H1 (cell line): ENCODE results near the gene ZNF625. TPM values are rescaled to one million over a fixed set of nuclear protein-coding genes. Genes with fewer than 3 reads are reported as not detected.

ENCODE experiments used
- CTCF ChIA-PET: fragments of 300-600 bp; sonication (Branson Sonifier 250); formaldehyde crosslinking; loops from one replicate; lab custom pipeline; 2021; ENCODE audit not compliant: partially characterized antibody; lab: Charles Lee
- POLR2A ChIA-PET: fragments of 300-600 bp; sonication (Branson Sonifier 250); formaldehyde crosslinking; loops from one replicate; lab custom pipeline; 2021; ENCODE audit warnings: inconsistent platforms; ENCODE audit not compliant: partially characterized antibody; lab: Charles Lee
- DNase-seq, 2 experiments: peaks; one replicate each; pipeline versions ENCODE4 v3.0.0 to v3.0.0-alpha.2; 2010 to 2022; ENCODE audit warnings: low spot score in 2 of 2, low read depth in 1 of 2, mixed read lengths in 1 of 2
- FAIRE-seq: peaks from 2 replicates; lab custom pipeline; 2011; peaks lifted over from hg19 to GRCh38; lab: Jason Lieb, UNC
- H2AFZ ChIP-seq: 2 replicates; pipeline ENCODE4 v1.8.1; 2012; ENCODE audit warnings: low read length, inconsistent platforms
- H2AK5ac ChIP-seq: 2 replicates; pipeline ENCODE4 v1.6.1; 2013; ENCODE audit warnings: low read depth, low read length
- H2BK120ac ChIP-seq: replicated peaks from 2 replicates; pipeline ENCODE3; 2013; ENCODE audit warnings: low read depth, low read length, inconsistent platforms
- H2BK12ac ChIP-seq: 2 replicates; pipeline ENCODE4 v1.6.1; 2013; ENCODE audit warnings: low read depth, low read length
- H2BK15ac ChIP-seq: 2 replicates; pipeline ENCODE4 v1.6.1; 2013; ENCODE audit warnings: low read length
- H2BK20ac ChIP-seq: 2 replicates; pipeline ENCODE4 v1.6.1; 2013; ENCODE audit warnings: low read length
- H2BK5ac ChIP-seq: 2 replicates; pipeline ENCODE4 v1.6.1; 2013; ENCODE audit warnings: low read depth, low read length
- H3K14ac ChIP-seq: 2 replicates; pipeline ENCODE4 v1.6.1; 2013; ENCODE audit warnings: inconsistent platforms; ENCODE audit not compliant: insufficient read length
- H3K18ac ChIP-seq: 2 replicates; pipeline ENCODE4 v1.6.1; 2013; ENCODE audit warnings: low read length; ENCODE audit errors: extremely low read depth
- H3K23ac ChIP-seq: 2 replicates; pipeline ENCODE4 v1.6.1; 2013; ENCODE audit warnings: inconsistent platforms; ENCODE audit not compliant: insufficient read length
- H3K23me2 ChIP-seq: 2 replicates; pipeline ENCODE4 v1.6.1; 2013; ENCODE audit warnings: low read depth, low read length
- H3K27ac ChIP-seq: 2 replicates; pipeline ENCODE4 v1.6.1; 2011; ENCODE audit warnings: low read depth, low read length, inconsistent platforms
- H3K27me3 ChIP-seq, 4 experiments: replicated peaks in 1 of 4; 1 replicate in 1 of 4; 2 replicates in 3 of 4; pipeline versions ENCODE4 v1.6.1 to v1.8.1; 2011 to 2013; ENCODE audit warnings: low read length in 3 of 4, mild to moderate bottlenecking in 3 of 4, inconsistent platforms in 2 of 4, mixed read lengths in 2 of 4, moderate library complexity in 1 of 4; ENCODE audit not compliant: control insufficient read depth in 3 of 4, insufficient read depth in 3 of 4; ENCODE audit errors: extremely low read depth in 1 of 4
- H3K36me3 ChIP-seq, 4 experiments: 2 replicates each; pipeline versions ENCODE4 v1.6.1 to v1.8.1; 2011 to 2013; ENCODE audit warnings: mild to moderate bottlenecking in 4 of 4, low read length in 3 of 4, moderate library complexity in 2 of 4, control low read depth in 1 of 4, inconsistent platforms in 1 of 4; ENCODE audit not compliant: insufficient read depth in 4 of 4, control insufficient read depth in 2 of 4
- H3K4ac ChIP-seq: replicated peaks from 2 replicates; pipeline ENCODE3; 2013; ENCODE audit warnings: low read length, low read depth, mixed read lengths, inconsistent platforms; ENCODE audit not compliant: insufficient read length
- H3K4me1 ChIP-seq, 4 experiments: replicated peaks in 1 of 4; 1 replicate in 1 of 4; 2 replicates in 3 of 4; pipeline versions ENCODE4 v1.6.1 to v1.8.1; 2011 to 2013; ENCODE audit warnings: low read length in 3 of 4, inconsistent platforms in 2 of 4, mixed read lengths in 1 of 4; ENCODE audit not compliant: insufficient read depth in 4 of 4, control insufficient read depth in 3 of 4
- H3K4me2 ChIP-seq, 2 experiments: 2 replicates each; pipeline versions ENCODE4 v1.6.1 to v1.8.1; 2011 to 2013; ENCODE audit warnings: low read depth in 2 of 2, low read length in 2 of 2, control low read depth in 1 of 2, inconsistent platforms in 1 of 2, mild to moderate bottlenecking in 1 of 2; ENCODE audit not compliant: insufficient read depth in 1 of 2
- H3K4me3 ChIP-seq, 4 experiments: fragments of 200-600, 300-600 bp in 1 of 4; sonication (generic), shearing (Covaris generic), sonication (Bioruptor Twin) in 1 of 4; 2 replicates each; pipeline versions ENCODE4 v1.5.1 to v1.8.1; 2011 to 2016; ENCODE audit warnings: low read length in 4 of 4, low read depth in 3 of 4, control low read depth in 2 of 4, inconsistent platforms in 2 of 4, mild to moderate bottlenecking in 2 of 4, mixed read lengths in 1 of 4, moderate library complexity in 1 of 4; ENCODE audit not compliant: insufficient read depth in 2 of 4; ENCODE audit errors: extremely low read depth in 1 of 4
- H3K56ac ChIP-seq: replicated peaks from 2 replicates; pipeline ENCODE3; 2013; ENCODE audit warnings: low read depth, mild to moderate bottlenecking, mixed read lengths, low read length, inconsistent platforms; ENCODE audit not compliant: insufficient read length
- H3K79me1 ChIP-seq: 2 replicates; pipeline ENCODE4 v1.6.1; 2013; ENCODE audit warnings: low read depth, low read length, control low read depth
- H3K79me2 ChIP-seq, 2 experiments: 2 replicates each; pipeline versions ENCODE4 v1.6.1 to v1.8.1; 2012 to 2013; ENCODE audit warnings: low read length in 2 of 2, mild to moderate bottlenecking in 2 of 2, inconsistent platforms in 1 of 2; ENCODE audit not compliant: insufficient read depth in 2 of 2, control insufficient read depth in 1 of 2
- H3K9ac ChIP-seq, 4 experiments: replicated peaks in 1 of 4; 1 replicate in 1 of 4; 2 replicates in 3 of 4; pipeline versions ENCODE4 v1.6.1 to v1.8.1; 2011 to 2013; ENCODE audit warnings: low read depth in 3 of 4, low read length in 3 of 4, control low read depth in 2 of 4, mild to moderate bottlenecking in 2 of 4, moderate library complexity in 2 of 4, inconsistent platforms in 1 of 4; ENCODE audit errors: extremely low read depth in 1 of 4
- H3K9me3 ChIP-seq, 2 experiments: 2 replicates each; pipeline versions ENCODE4 v1.6.1 to v1.8.1; 2012 to 2013; ENCODE audit warnings: mild to moderate bottlenecking in 2 of 2, moderate library complexity in 2 of 2, control low read depth in 1 of 2, inconsistent platforms in 1 of 2, low read depth in 1 of 2, low read length in 1 of 2, mixed read lengths in 1 of 2; ENCODE audit not compliant: insufficient read depth in 2 of 2
- H4K20me1 ChIP-seq, 2 experiments: replicated peaks in 1 of 2; 2 replicates each; pipeline versions ENCODE3 to v1.8.1; 2011 to 2013; ENCODE audit warnings: inconsistent platforms in 2 of 2, low read length in 2 of 2, mild to moderate bottlenecking in 1 of 2; ENCODE audit not compliant: insufficient read depth in 2 of 2, control insufficient read depth in 1 of 2
- H4K5ac ChIP-seq: 2 replicates; pipeline ENCODE4 v1.6.1; 2013; ENCODE audit warnings: low read length, low read depth, mixed read lengths, inconsistent platforms; ENCODE audit not compliant: insufficient read length
- H4K8ac ChIP-seq: 2 replicates; pipeline ENCODE4 v1.8.0; 2013; ENCODE audit warnings: mild to moderate bottlenecking, moderate library complexity, low read length, inconsistent platforms; ENCODE audit not compliant: insufficient read depth; ENCODE audit errors: extremely low read depth
- H4K91ac ChIP-seq: replicated peaks from 2 replicates; pipeline ENCODE3; 2013; ENCODE audit warnings: low read length, mixed read lengths, inconsistent platforms; ENCODE audit not compliant: insufficient read length
- CBX5 ChIP-seq: fragments of 300-800, 300-1000 bp; sonication (generic); IDR thresholded peaks from 2 replicates; pipeline ENCODE4 v1.7.1; 2016; ENCODE audit warnings: antibody characterized with exemption, low read length, low read depth
- CBX8 ChIP-seq: fragments of 300-800, 300-1000 bp; sonication (generic); IDR thresholded peaks from 2 replicates; pipeline ENCODE4 v1.7.1; 2016; ENCODE audit warnings: low read depth, low read length, borderline replicate concordance
- GTF2F1 ChIP-seq: IDR thresholded peaks from 2 replicates; pipeline ENCODE4 v1.6.1; 2012; ENCODE audit warnings: low read depth, low read length, improper control_type of control experiment, borderline replicate concordance
- WGBS, 2 experiments: shearing (Covaris generic) in 1 of 2; methylation state at CpG; one replicate each; pipeline versions ENCODE4 v1.1.6 to v1.1.7; 2013 to 2015; ENCODE audit warnings: low lambda C conversion rate in 2 of 2, mixed read lengths in 2 of 2, inconsistent platforms in 1 of 2, low coverage in 1 of 2, missing lambda C conversion rate in 1 of 2; ENCODE audit not compliant: insufficient replicate concordance in 2 of 2, insufficient coverage in 1 of 2, insufficient read length in 1 of 2; ENCODE audit errors: extremely low coverage in 1 of 2, missing lambda C conversion rate in 1 of 2; 5-methylcytosine and 5-hydroxymethylcytosine counted together
- polyA plus RNA-seq, 7 experiments: library from polyadenylated mRNA; depleted of rRNA in 3 of 7; stranded (reverse) in 5 of 7; unstranded in 2 of 7; fragments of >200 nt in 5 of 7; fragments of 200-250 nt in 2 of 7; gene quantifications; 1 replicate in 5 of 7; 2 replicates in 1 of 7; 4 replicates in 1 of 7; pipeline versions ENCODE4 v1.2.1 to v1.2.3, GENCODE V29; 2011 to 2013; ENCODE audit warnings: missing spikeins in 2 of 7, mixed read lengths in 2 of 7
- total RNA-seq: library from RNA; stranded (reverse); fragmentation: NEBNext Ultra II Directional; extraction: Animal tissue kit (Norgen Biotek cat#: 25700); gene quantifications from 2 replicates; pipeline ENCODE4 v1.2.1, GENCODE V29; 2021

The ZNF625 gene
- total and polyA plus RNA-seq, 2 of the 8 experiments (the other 6 are each of a cell fraction or from before 2014, with no cell fraction given): 2.5 to 26.8 TPM

GRCh38 chr19:12133069-12133468 is 23.5 kb downstream of the ZNF625 start:
- Histone ChIP-seq H4K5ac (no peak overlapping the region), H2BK20ac (no peak overlapping the region), H3K56ac (no peak overlapping the region), H3K27me3 (no peaks in the 10 kb centered on the region), H3K4me2 (no peak overlapping the region), H3K9me3 (peaks cover 52 to 56% of the 10 kb centered on the region in 2 experiments), H3K4ac (no peak overlapping the region), H4K8ac (no peak overlapping the region), H3K36me3 (peaks cover 16 to 72% (median 45%) of the 10 kb centered on the region in 4 experiments), H3K79me2 (peaks cover 0 to 14% of the 10 kb centered on the region in 2 experiments; a peak in 1 of 4 replicates), H3K23me2 (no peaks in the 10 kb centered on the region; the same call in 1 of the 2 replicates), H3K23ac (no peak overlapping the region), H3K9ac (no peak overlapping the region), H3K27ac (no peak overlapping the region), H3K18ac (no peak overlapping the region), H3K4me3 (peak overlapping the region in 1 of 4 experiments; percentile 15; a peak in 1 of 8 replicates), H3K79me1 (peaks cover 2% of the 10 kb centered on the region; the same call in 1 of the 2 replicates), H2BK5ac (no peak overlapping the region), H2BK12ac (no peak overlapping the region), H2AFZ (no peak overlapping the region), H3K14ac (no peak overlapping the region), H2BK120ac (no peak overlapping the region), H2AK5ac (no peak overlapping the region), H3K4me1 (no peaks in the 10 kb centered on the region), H2BK15ac (no peak overlapping the region), H4K20me1 (peaks cover 0 to 2% of the 10 kb centered on the region in 2 experiments), H4K91ac (no peak overlapping the region)
- FAIRE-seq (no peak), DNase-seq (no peak)
- 91% methylated on average over 3 of the region's 3 CpGs; no CpG with 5 or more reads in 1 of the 2 experiments for WGBS, 2 experiments
- TF ChIP-seq CBX8 (no peak), GTF2F1 (peak; percentile 31; the same call in 1 of the 2 replicates), CBX5 (no peak)
- POLR2A ChIA-PET: no interaction called here
- CTCF ChIA-PET: interaction anchor here (1.0 kb wide), 2 partner anchors 71 to 253 kb away, joined by 3 read pairs; no protein-coding TSS in a partner anchor
